CD4-positive, alpha-beta T cell treated with Interleukin-1 beta for 1 hour (primary cell): ENCODE data around the gene MICALL2.
A peak's percentile ranks its signal among the peaks of the same experiment; 100 is the strongest.

ENCODE experiments used
- DNase-seq, 2 donors: peaks; one replicate each; pipeline ENCODE4 v3.0.0-alpha.2; 2020 to 2022

MICALL2 gene

GRCh38 chr7:1431634-1432380 is 27.5 kb downstream of the MICALL2 start:
- no peak for DNase-seq

- no peak for DNase-seq
These were observed 28.0 kb downstream of the MICALL2 start for GRCh38 chr7:1431226-1431625.

GRCh38 chr7:1430056-1430845 is 29.0 kb downstream of the MICALL2 start:
- DNase-seq, result no peak

GRCh38 chr7:1428941-1429501 is 30.2 kb downstream of the MICALL2 start:
- DNase-seq, result no peak

GRCh38 chr7:1427064-1427657 is 32.1 kb downstream of the MICALL2 start:
- no peak for DNase-seq

- DNase-seq, result no peak
These were observed 32.8 kb downstream of the MICALL2 start for GRCh38 chr7:1426474-1426873.

GRCh38 chr7:1425292-1426136 is 33.8 kb downstream of the MICALL2 start:
- DNase-seq, result no peak

GRCh38 chr7:1424041-1424440 is 35.2 kb downstream of the MICALL2 start:
- no peak for DNase-seq

- DNase-seq, result no peak
These were observed 35.9 kb downstream of the MICALL2 start for GRCh38 chr7:1423264-1423811.

GRCh38 chr7:1422512-1423263 is 36.6 kb downstream of the MICALL2 start:
- no peak for DNase-seq

GRCh38 chr7:1421946-1422345 is 37.3 kb downstream of the MICALL2 start:
- no peak for DNase-seq

- DNase-seq, result no peak
These were observed 38.1 kb downstream of the MICALL2 start for GRCh38 chr7:1421020-1421790.

- DNase-seq, result no peak
These were observed 39.6 kb downstream of the MICALL2 start for GRCh38 chr7:1419688-1420087.

GRCh38 chr7:1419310-1419634 is 40.0 kb downstream of the MICALL2 start:
- no peak for DNase-seq

GRCh38 chr7:1418505-1419309 is 40.6 kb downstream of the MICALL2 start:
- no peak for DNase-seq

GRCh38 chr7:1415389-1415990 is 43.8 kb downstream of the MICALL2 start:
- DNase-seq, result no peak

GRCh38 chr7:1413936-1414639 is 45.2 kb downstream of the MICALL2 start:
- DNase-seq, result no peak

- peak; percentile 86 to 89 for DNase-seq
These were observed 46.7 kb downstream of the MICALL2 start for GRCh38 chr7:1412322-1413261.
